SK-N-SH treated with all-trans-retinoic acid at 6 μM for 48 hours (cell line): ENCODE data around the gene KRT6B.

Experiments used
- ATAC-seq: fragments of 200-7000 bp; cut with Tn5 transposase; 3 replicates; pipeline ENCODE4 v1.9.1; 2020; ENCODE audit warnings: mild to moderate bottlenecking, moderate library complexity
- ARNTL ChIP-seq: fragments of 450-650 bp; formaldehyde crosslinking; IDR thresholded peaks from 2 replicates; pipeline ENCODE4 v1.5.0; 2020; ENCODE audit warnings: low read depth, mild to moderate bottlenecking, moderate library complexity, borderline replicate concordance
- BACH2 ChIP-seq: fragments of 250-450 bp; sonication (Bioruptor Pico); IDR thresholded peaks from 2 replicates; pipeline ENCODE4 v1.9.0; 2021; ENCODE audit warnings: mild to moderate bottlenecking, borderline replicate concordance
- CREB5 ChIP-seq: fragments of 250-450 bp; sonication (Bioruptor Pico); IDR thresholded peaks from 2 replicates; pipeline ENCODE4 v1.5.1; 2020; ENCODE audit warnings: low read depth, mild to moderate bottlenecking, moderate library complexity
- CSDC2 ChIP-seq: fragments of 250-450 bp; sonication (Bioruptor Pico); IDR thresholded peaks from 2 replicates; pipeline ENCODE4 v1.5.0; 2020; ENCODE audit warnings: mild to moderate bottlenecking, moderate library complexity
- CSRNP3 ChIP-seq: fragments of 250-450 bp; sonication (Bioruptor Pico); IDR thresholded peaks from 2 replicates; pipeline ENCODE4 v1.5.1; 2021; ENCODE audit warnings: mild to moderate bottlenecking, moderate library complexity
- ESRRG ChIP-seq: fragments of 250-450 bp; sonication (Bioruptor Pico); IDR thresholded peaks from 2 replicates; pipeline ENCODE4 v1.6.1; 2021; ENCODE audit warnings: mild to moderate bottlenecking
- GLIS3 ChIP-seq: fragments of 250-450 bp; sonication (Bioruptor Pico); IDR thresholded peaks from 2 replicates; pipeline ENCODE4 v1.5.0; 2020; ENCODE audit warnings: mild to moderate bottlenecking, moderate library complexity
- ISL1 ChIP-seq: fragments of 250-450 bp; sonication (Bioruptor Pico); IDR thresholded peaks from 2 replicates; pipeline ENCODE4 v2.1.2; 2022; ENCODE audit warnings: mild to moderate bottlenecking, moderate library complexity
- OSR1 ChIP-seq: fragments of 250-450 bp; sonication (Bioruptor Pico); IDR thresholded peaks from 2 replicates; pipeline ENCODE4 v1.8.0; 2022; ENCODE audit warnings: moderate library complexity, mild to moderate bottlenecking, inconsistent platforms
- PATZ1 ChIP-seq: fragments of 250-450 bp; sonication (Bioruptor Pico); IDR thresholded peaks from 2 replicates; pipeline ENCODE4 v1.8.0; 2020; ENCODE audit warnings: mild to moderate bottlenecking, moderate library complexity, borderline replicate concordance
- POU6F1 ChIP-seq: fragments of 250-450 bp; sonication (Bioruptor Pico); IDR thresholded peaks from 2 replicates; pipeline ENCODE4 v1.8.0; 2021; ENCODE audit warnings: low read depth, mild to moderate bottlenecking, moderate library complexity, borderline replicate concordance
- RARB ChIP-seq: fragments of 250-450 bp; sonication (Bioruptor Pico); IDR thresholded peaks from 2 replicates; pipeline ENCODE4 v1.8.0; 2021; ENCODE audit warnings: mild to moderate bottlenecking, moderate library complexity
- TCF4 ChIP-seq: fragments of 250-450 bp; sonication (Bioruptor Pico); IDR thresholded peaks from 2 replicates; pipeline ENCODE4 v1.8.0; 2021; ENCODE audit warnings: mild to moderate bottlenecking, moderate library complexity, borderline replicate concordance
- TOX ChIP-seq: fragments of 250-450 bp; sonication (Bioruptor Pico); IDR thresholded peaks from 2 replicates; pipeline ENCODE4 v1.8.0; 2021; ENCODE audit warnings: mild to moderate bottlenecking, moderate library complexity, borderline replicate concordance
- TSHZ2 ChIP-seq: fragments of 250-450 bp; sonication (Bioruptor Pico); IDR thresholded peaks from 2 replicates; pipeline ENCODE4 v1.5.0; 2020; ENCODE audit warnings: mild to moderate bottlenecking, moderate library complexity
- ZC3H10 ChIP-seq: fragments of 250-450 bp; sonication (Bioruptor Pico); IDR thresholded peaks from 2 replicates; pipeline ENCODE4 v1.5.1; 2021; ENCODE audit warnings: mild to moderate bottlenecking, moderate library complexity
- ZFP30 ChIP-seq: fragments of 450-650 bp; formaldehyde crosslinking; IDR thresholded peaks from 2 replicates; pipeline ENCODE4 v1.5.0; 2022; ENCODE audit warnings: mild to moderate bottlenecking, moderate library complexity
- ZNF565 ChIP-seq: fragments of 450-650 bp; formaldehyde crosslinking; conservative IDR thresholded peaks from 2 replicates; pipeline ENCODE4 v1.5.0; 2020; ENCODE audit warnings: low read depth, mild to moderate bottlenecking, moderate library complexity
- ZNF70 ChIP-seq: fragments of 450-650 bp; formaldehyde crosslinking; IDR thresholded peaks from 2 replicates; pipeline ENCODE4 v1.5.0; 2020; ENCODE audit warnings: mild to moderate bottlenecking, moderate library complexity
- ZNF8 ChIP-seq: fragments of 450-650 bp; formaldehyde crosslinking; IDR thresholded peaks from 2 replicates; pipeline ENCODE4 v1.5.0; 2020; ENCODE audit warnings: mild to moderate bottlenecking, moderate library complexity

KRT6B gene

GRCh38 chr12:52438305-52439301 is 13.3 kb downstream of the KRT6B start:
- TF ChIP-seq GLIS3 (CRISPR knock-in tag) (no peak), ZC3H10 (CRISPR knock-in tag) (no peak), ESRRG (CRISPR knock-in tag) (no peak), ARNTL (no peak), TCF4 (CRISPR knock-in tag) (no peak), ZNF8 (CRISPR knock-in tag) (no peak), OSR1 (no peak), CSDC2 (no peak), RARB (CRISPR knock-in tag) (no peak)
- ATAC-seq = no peak

- no peak for ATAC-seq
Observed at GRCh38 chr12:52437508-52437907, 14.4 kb downstream of the KRT6B start.

GRCh38 chr12:52436828-52437474 is 15.0 kb downstream of the KRT6B start:
- TF ChIP-seq ARNTL = no peak
- no peak for TF ChIP-seq ZNF565 (CRISPR knock-in tag)
- no peak for TF ChIP-seq ZFP30 (CRISPR knock-in tag)
- no peak for TF ChIP-seq ISL1 (CRISPR knock-in tag)
- TF ChIP-seq RARB (CRISPR knock-in tag) = no peak
- TF ChIP-seq TSHZ2 (CRISPR knock-in tag) = no peak
- no peak for TF ChIP-seq ZNF8 (CRISPR knock-in tag)
- TF ChIP-seq TCF4 (CRISPR knock-in tag) = no peak
- no peak for TF ChIP-seq BACH2 (CRISPR knock-in tag)
- no peak for TF ChIP-seq POU6F1 (CRISPR knock-in tag)
- no peak for TF ChIP-seq PATZ1 (CRISPR knock-in tag)
- no peak for TF ChIP-seq TOX (CRISPR knock-in tag)
- no peak for ATAC-seq

More at GRCh38 chr12:52437508-52437907, 14.4 kb downstream of the KRT6B start:
- TF ChIP-seq ARNTL (no peak), CSRNP3 (CRISPR knock-in tag) (no peak), ZNF70 (CRISPR knock-in tag) (no peak), CSDC2 (no peak), CREB5 (CRISPR knock-in tag) (no peak)
